AG04449 (cell line): Measurements from ENCODE around the gene IRGM.
"Not testable (repeated sequence)": the region's sequence is repeated elsewhere in the genome, so short reads cannot be mapped to it uniquely, and the experiment has no call there.

Experiments
- CTCF ChIA-PET: fragments of 350-600 bp; formaldehyde crosslinking; extraction: SDS; loops from one replicate; lab custom pipeline; 2021; ENCODE audit warnings: antibody characterized with exemption; lab: Yijun Ruan, JAX
- POLR2A ChIA-PET: fragments of 400-600, 350-600 bp; formaldehyde crosslinking; extraction: SDS; loops from one replicate; lab custom pipeline; 2020; ENCODE audit warnings: antibody characterized with exemption, inconsistent platforms; lab: Yijun Ruan, JAX
- DNase-seq: peaks from one replicate; pipeline ENCODE4 v3.0.0-alpha.2; 2010; ENCODE audit warnings: low read depth, low spot score
- H3K4me3 ChIP-seq: 2 replicates; pipeline ENCODE4 v1.5.1; 2011; ENCODE audit warnings: low read depth, mild to moderate bottlenecking, control low read depth, low read length
- TF ChIP-seq, protein P1 (sequence below): IDR thresholded peaks from one replicate; pipeline ENCODE4 v1.5.1; 2011; ENCODE audit warnings: mild to moderate bottlenecking, moderate library complexity, low read length, control low read depth, inconsistent platforms; ENCODE audit not compliant: insufficient read depth; ENCODE audit errors: missing control alignments

The IRGM gene

GRCh38 chr5:150816946-150817345 is 29.4 kb upstream of the IRGM start:
- CTCF ChIA-PET, result interaction anchor here (1.1 to 3.8 kb wide), 2 partner anchors 16 to 30 kb away, joined by 5 to 21 read pairs; partner anchors contain the start of gene IRGM
- H3K4me3 ChIP-seq, result no peak overlapping the region
- TF ChIP-seq, protein P1, sequence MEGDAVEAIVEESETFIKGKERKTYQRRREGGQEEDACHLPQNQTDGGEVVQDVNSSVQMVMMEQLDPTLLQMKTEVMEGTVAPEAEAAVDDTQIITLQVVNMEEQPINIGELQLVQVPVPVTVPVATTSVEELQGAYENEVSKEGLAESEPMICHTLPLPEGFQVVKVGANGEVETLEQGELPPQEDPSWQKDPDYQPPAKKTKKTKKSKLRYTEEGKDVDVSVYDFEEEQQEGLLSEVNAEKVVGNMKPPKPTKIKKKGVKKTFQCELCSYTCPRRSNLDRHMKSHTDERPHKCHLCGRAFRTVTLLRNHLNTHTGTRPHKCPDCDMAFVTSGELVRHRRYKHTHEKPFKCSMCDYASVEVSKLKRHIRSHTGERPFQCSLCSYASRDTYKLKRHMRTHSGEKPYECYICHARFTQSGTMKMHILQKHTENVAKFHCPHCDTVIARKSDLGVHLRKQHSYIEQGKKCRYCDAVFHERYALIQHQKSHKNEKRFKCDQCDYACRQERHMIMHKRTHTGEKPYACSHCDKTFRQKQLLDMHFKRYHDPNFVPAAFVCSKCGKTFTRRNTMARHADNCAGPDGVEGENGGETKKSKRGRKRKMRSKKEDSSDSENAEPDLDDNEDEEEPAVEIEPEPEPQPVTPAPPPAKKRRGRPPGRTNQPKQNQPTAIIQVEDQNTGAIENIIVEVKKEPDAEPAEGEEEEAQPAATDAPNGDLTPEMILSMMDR, result no peak
- no peak for DNase-seq
- POLR2A ChIA-PET, result no interaction called here

DNA sequence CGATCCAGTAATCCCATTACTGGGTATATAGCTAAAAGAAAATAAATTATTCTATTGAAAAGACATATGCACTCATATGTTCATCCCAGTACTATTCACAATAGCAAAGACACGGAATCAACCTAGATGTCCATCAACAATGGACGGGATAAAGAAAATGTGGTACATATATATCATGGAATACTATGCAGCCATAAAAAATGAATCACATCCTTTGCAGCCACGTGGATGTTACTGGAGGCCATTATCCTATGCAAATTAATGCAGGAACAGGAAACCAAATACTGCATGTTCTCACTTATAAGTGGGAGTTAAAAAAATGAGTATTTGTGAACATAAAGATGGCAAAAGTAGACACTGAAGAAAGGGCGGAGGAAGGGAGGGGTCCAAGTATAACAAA is 16.6 kb upstream of the IRGM start:
- ChIA-PET CTCF (interaction anchor here (1.7 kb wide), 1 partner anchor 28 kb away, joined by 4 read pairs; no protein-coding TSS in a partner anchor), POLR2A (no interaction called here)
- TF ChIP-seq, protein P1, result no peak
- no peak for DNase-seq
- H3K4me3 ChIP-seq, result no peak overlapping the region

- DNase-seq, H3K4me3 ChIP-seq, CTCF ChIA-PET, POLR2A ChIA-PET: not testable (repeated sequence)
Measured at GRCh38 chr5:150831821-150832220, 14.5 kb upstream of the IRGM start.

GRCh38 chr5:150836064-150836463 is 10.3 kb upstream of the IRGM start:
- POLR2A ChIA-PET, result no interaction called here
- no peak overlapping the region for H3K4me3 ChIP-seq
- no peak for DNase-seq
- CTCF ChIA-PET, result no interaction called here
- TF ChIP-seq, protein P1, result no peak

DNA sequence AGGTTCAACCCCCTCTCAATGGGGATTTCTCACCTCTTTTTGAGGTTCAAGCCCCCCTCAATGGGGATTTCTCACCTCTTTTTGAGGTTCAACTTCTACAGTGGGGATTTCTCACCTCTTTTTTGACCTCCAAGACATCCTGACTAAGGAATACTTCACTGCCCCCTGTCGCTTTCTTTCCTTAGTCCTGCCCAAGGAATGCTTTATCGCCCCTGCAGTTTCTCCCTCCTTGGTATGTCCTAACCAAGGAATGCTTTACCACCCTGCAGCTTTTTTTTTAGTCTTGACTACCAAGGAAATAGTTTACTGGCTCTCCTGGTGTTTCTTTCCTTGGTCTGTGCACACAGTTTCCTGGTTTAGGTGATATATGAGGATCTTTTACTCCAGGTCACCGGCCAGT is 9.6 kb upstream of the IRGM start:
- CTCF ChIA-PET, result no interaction called here
- TF ChIP-seq, protein P1, result no peak
- H3K4me3 ChIP-seq, result no peak overlapping the region
- POLR2A ChIA-PET, result no interaction called here
- no peak for DNase-seq

DNA sequence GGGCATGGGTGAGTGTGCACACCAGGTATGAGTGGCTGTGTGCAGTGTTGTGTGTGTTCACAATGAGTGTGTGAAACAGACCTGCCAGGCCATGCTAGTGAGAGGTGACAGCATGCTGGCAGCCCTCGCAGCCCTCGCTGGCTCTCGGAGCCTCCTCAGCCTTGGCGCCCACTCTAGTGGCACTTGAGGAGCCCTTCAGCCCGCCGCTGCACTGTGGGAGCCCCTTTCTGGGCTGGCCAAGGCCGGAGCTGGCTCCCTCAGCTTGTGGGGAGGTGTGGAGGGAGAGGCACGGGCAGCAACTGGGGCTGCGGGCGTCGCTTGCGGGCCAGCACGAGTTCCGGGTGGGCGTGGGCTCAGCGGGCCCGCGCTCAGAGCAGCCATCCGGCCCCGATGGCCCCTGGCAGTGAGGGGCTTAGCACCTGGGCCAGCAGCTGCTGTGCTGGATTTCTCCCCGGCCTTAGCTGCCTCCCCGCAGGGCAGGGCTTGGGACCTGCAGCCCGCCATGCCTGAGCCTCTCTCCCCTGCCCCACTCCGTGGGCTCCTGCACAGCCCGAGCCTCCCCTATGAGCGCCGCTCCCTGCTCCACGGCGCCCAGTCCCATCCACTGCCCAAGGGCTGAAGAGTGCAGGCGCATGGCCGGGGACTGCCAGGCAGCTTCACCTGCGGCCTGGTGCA is 999 bp upstream of the IRGM start:
- POLR2A ChIA-PET, H3K4me3 ChIP-seq, DNase-seq: not testable (repeated sequence)
- CTCF ChIA-PET, result interaction anchor here (0.9 to 2.6 kb wide), 6 partner anchors 44 to 389 kb away, joined by 4 to 46 read pairs (median 6); partner anchors contain the start of gene SMIM3

DNA sequence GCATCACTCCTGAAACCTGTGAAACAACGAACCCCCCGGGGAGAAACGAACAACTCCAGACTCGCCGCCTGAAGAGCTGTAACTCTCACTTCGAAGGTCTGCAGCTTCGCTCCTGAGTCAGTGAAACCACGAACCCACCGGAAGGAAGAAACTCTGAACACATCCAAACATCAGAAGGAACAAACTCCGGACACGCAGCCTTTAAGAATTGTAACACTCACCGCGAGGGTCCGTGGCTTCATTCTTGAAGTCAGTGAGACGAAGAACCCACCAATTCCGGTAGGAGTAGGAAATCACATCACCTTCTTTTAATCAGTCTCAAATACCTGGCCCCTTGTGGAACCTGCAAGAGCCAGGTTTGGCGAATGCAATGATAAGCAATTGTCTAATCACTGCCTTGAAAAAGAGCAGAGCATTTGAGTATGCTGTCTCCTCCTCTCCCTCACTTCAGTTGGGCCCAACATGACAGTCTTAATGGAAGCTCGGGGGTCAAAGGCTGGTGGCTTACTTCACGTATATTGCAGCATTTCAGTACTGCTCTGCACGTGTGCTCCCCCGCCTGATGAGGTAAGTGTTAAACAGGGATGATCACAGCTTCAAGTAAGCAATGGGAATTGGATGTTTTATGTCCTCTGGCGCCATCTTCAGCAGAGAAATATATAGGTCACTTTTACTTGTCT is 473 bp downstream of the IRGM start:
- POLR2A ChIA-PET, result no interaction called here
- DNase-seq, result peak; percentile 52

More for the DNA sequence above, 473 bp downstream of the IRGM start:
- CTCF ChIA-PET, result interaction anchor here (0.6 to 2.6 kb wide), 28 partner anchors 15 to 390 kb away, joined by 3 to 46 read pairs (median 4); partner anchors contain the start of genes RBM22 and SMIM3
- TF ChIP-seq, protein P1, result peak; percentile 49
- no peak overlapping the region for H3K4me3 ChIP-seq
